Ramos (cell line): Measurements from ENCODE around the gene NDRG4.

Experiments
- in situ Hi-C: fragments of 300-500 bp; cut with MboI; formaldehyde crosslinking; loops from one replicate; pipeline ENCODE4 v1.14.3; 2022; ENCODE audit warnings: low sequenced_read_pairs; ENCODE audit not compliant: unreplicated experiment

The NDRG4 gene

GRCh38 chr16:58507195-58507962, 7.4 kb downstream of the NDRG4 start:
- in situ Hi-C loops = loop anchor here (10.0 kb wide), 1 partner anchor 247 kb away; no protein-coding TSS in a partner anchor

DNA sequence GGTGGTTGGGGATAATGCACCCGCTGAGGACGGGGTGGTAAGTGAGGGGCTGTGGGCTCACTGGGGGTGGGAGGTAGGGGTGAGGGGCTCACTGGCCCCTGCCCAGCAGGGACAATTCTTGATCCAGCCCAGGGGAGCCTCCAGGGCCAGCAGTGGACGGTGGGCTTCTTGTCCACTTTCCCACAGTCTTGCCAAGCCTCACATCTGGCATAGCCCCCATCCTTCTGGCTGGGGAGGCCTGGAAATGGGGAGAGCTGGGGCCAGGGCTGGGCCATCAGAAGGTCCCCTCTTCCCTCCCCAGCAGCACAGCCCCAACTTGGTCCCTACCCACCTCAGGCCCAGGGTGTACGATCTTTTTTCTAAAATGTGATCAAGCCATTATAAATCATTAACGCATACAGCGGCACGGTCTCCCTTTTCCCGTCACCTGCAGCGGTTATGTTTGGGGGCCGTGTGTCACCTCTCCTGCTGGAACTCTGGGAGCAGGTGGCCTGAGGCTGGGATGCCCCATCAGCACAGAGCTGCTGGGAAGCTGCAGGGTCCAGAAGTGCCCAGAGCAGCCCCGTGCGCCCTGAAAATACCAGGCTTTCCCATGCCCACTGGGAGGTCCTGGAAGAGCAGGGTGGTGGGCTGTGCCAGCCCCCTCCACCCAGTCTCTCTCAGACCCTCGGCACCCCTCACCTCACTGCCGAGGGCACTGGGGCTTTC, 8.2 kb downstream of the NDRG4 start:
- in situ Hi-C loops = loop anchor here (10.0 kb wide), 1 partner anchor 247 kb away; no protein-coding TSS in a partner anchor

GRCh38 chr16:58508671-58509251, 8.8 kb downstream of the NDRG4 start:
- in situ Hi-C loops = loop anchor here (10.0 kb wide), 1 partner anchor 246 kb away; no protein-coding TSS in a partner anchor

DNA sequence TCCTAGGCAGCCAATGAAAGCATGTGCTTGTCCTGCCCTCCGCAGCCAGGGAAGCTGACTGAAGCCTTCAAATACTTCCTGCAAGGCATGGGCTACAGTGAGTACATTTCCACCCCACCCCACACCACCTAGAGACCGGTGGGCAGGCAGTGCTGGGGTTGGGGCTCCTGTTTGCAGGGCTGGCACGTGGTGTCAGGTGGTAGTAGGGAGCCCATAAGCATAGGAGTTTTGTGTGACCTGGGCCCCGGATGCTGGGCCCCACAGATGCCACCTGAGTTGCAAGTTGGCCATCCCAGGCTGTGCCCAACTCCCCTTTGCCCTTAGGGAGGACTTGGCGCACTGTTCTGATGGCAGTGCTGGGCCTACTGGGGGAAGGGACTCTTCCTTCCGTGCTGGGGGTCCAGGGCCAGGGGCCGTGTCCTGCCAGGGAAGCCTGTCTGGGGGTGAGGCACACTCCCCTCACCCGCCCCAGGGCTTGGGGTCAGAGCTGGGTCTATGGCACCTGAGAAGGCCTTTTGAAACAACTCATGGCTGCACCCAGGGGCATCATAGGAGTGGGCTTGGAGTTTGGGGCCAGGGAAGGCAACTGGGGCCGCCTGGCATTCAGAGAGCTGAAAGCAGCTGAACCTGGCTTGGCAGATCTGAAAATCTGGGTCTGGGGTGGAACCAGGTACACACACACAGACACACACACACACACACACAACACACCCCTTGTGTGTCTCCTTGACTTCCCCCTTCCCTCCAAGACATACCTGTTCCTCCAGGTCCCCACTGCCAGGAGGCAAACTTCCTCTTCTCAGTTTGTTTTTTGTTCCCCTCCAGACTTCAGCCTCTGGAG, 9.5 kb downstream of the NDRG4 start:
- in situ Hi-C loops = loop anchor here (10.0 kb wide), 1 partner anchor 245 kb away; no protein-coding TSS in a partner anchor

DNA sequence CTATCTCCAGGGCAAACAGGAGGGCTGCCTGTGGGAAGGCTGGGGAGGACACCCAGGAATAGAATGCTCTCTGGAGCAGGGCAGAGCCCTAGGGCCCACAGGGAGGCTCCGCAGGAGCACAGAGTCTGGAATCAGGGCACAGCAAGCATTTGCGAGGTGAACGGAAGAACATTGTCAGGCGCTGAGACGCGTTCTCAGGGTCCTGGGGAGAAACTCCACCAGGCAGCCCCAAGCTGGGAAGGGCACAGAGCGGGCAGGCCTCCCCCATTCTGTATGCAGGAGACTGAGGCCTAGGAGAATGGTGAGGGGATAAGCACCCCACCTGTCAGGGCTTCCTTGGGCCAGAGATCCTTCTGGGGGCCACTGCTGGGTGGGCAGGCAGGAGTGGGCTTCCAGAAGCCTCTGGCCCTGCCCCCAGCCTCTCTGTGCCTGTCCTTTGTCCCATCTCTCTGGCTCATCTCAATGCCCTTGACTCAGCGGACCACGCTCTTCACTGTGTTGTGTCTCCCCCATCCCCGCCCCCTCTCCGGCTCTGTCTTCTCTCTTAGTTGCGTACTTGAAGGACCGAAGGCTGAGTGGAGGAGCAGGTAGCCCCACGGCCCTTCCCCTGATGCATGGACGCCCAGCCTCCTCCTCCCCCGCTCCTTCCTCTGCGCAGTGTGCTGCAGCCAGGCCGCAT, 10.3 kb downstream of the NDRG4 start:
- in situ Hi-C loops = no loop called here

DNA sequence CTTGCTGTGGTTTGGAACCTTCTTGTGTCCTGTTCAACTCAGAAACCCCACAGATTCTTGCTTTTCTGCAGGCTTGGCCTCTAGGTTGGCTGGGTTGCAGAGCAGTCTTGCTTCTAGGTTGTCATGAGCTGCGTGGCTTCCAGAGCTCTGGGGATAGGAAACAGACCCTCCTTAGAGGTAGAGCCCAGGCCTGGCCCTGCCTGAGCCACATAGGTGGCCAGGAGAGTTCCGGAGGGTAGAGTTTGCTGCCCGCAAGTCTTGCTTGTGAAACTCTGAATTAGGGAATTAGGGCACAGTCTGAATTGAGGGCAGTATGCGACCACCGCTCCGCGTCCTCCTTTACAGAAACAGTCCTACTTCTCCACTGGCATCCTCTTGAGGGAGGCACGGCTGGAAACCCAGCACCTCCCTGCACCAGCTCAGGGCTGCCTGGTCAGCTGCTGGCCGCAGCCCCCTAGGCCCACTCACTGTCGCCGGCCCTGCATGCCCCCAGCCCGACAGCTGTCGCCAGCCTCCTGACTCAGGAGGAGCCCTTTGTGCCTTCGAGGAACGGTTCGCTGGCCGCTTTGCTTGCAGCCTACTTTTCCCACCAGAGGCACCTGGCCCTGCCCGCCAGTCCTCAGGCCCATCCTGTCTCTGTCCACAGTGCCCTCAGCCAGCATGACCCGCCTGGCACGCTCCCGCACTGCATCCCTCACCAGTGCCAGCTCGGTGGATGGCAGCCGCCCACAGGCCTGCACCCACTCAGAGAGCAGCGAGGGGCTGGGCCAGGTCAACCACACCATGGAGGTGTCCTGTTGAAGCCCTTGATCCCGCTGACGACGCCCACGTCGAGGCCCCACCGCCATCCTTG, 11.1 kb downstream of the NDRG4 start:
- in situ Hi-C loops = no loop called here

- in situ Hi-C loops = no loop called here
These were observed 12.2 kb downstream of the NDRG4 start for GRCh38 chr16:58511933-58512815.

- in situ Hi-C loops = no loop called here
These were observed 13.9 kb downstream of the NDRG4 start for GRCh38 chr16:58513874-58514273.

GRCh38 chr16:58515125-58515870, 15.4 kb downstream of the NDRG4 start, which contains the start of gene SETD6:
TSS of gene SETD6 (plus strand) at chr16:58515517. CDS start at chr16:58515538, 21 bp downstream.
- in situ Hi-C loops = no loop called here

DNA sequence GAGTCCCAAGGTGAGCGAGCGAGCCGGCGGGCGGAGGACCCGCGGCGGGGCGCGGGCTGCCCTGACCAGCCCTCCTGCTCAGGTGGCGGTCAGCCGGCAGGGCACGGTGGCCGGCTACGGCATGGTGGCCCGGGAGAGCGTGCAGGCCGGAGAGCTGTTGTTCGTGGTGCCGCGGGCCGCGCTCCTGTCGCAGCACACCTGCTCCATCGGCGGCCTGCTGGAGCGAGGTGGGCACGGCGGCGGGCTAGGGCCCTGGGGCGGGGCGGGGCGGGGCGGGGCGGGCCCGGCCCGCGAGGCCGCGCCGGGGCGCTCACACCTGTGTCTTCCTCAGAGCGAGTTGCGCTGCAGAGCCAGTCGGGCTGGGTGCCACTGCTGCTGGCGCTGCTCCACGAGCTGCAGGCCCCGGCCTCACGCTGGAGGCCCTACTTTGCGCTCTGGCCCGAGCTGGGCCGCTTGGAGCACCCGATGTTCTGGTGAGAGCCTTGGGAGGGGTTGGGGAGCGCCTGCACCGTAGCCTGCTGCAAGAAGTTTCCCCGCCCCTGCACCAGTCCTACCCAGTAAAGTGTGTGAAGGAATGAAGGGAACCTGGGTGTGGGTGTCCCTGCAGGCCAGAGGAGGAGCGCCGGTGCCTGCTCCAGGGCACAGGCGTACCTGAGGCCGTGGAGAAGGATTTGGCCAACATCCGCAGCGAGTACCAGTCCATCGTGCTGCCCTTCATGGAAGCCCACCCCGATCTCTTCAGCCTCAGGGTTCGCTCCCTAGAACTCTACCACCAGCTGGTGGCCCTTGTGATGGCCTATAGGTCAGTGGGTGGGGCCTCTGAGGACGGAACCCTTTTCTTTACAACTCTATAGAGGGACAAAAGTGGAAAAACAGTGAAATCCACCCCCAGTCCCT, 16.2 kb downstream of the NDRG4 start:
- in situ Hi-C loops = no loop called here

DNA sequence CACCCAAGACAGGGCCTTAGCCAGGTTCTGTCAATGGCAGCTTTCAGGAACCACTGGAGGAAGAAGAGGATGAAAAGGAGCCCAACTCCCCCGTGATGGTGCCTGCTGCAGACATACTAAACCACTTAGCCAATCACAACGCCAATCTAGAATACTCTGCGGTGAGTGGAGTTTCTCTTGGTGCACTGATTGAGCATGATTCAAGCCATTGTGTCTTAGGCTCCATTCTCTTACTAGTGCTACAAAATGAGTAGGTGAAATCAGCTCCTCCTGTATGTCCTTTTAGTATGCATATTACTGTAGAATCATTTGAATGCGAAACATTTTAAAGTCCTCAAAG, 16.8 kb downstream of the NDRG4 start:
- in situ Hi-C loops = no loop called here

- in situ Hi-C loops = no loop called here
These were observed 18.4 kb downstream of the NDRG4 start for GRCh38 chr16:58518083-58518979.

DNA sequence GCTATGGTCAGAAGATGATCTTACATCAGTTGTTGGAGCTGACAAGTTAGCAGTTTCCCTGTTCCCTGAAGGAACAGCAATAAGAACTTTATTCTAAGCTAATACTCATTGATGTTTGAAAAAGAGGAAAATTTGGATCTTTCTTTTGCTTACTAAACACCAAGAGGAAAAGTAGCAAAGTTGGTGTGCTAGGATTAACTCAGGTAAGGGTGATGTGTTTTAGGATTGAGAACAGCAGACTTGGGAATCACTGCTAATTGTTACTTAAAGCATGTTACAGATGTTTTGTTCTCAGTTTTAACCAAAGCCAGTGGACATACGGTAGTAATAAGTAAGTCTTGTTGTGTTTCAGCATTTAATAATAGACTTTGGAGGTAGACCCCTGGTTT, 19.0 kb downstream of the NDRG4 start:
- in situ Hi-C loops = no loop called here

DNA sequence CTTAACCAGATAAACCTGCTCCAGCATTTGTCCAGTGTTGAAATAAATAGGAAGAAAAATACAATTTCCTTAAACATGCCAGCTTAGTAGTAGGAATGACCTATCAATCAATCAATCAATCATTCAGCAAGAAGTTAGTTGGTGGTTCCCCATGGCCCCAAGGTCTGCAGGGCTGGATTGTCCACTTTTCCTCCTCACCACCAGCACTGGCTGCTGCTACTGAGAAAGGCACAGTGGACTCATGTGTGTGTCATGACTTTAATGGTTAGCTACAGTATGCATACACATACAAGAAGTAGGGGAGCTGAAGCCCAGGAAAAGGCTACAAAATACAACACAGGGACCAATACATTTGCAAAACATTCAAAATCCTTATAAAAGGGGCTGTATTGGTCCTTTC, 19.8 kb downstream of the NDRG4 start:
- in situ Hi-C loops = no loop called here

GRCh38 chr16:58530179-58530578, 30.2 kb downstream of the NDRG4 start:
- in situ Hi-C loops = no loop called here
